B cell (primary cell): Measurements from ENCODE around the gene CYFIP1. TPM values are rescaled to one million over a fixed set of nuclear protein-coding genes. Genes with fewer than 3 reads are reported as not detected.

Source experiments
- ATAC-seq: fragments of 200-7000 bp; cut with Tn5 transposase; one replicate; pipeline ENCODE4 v1.10.0; 2021; ENCODE audit warnings: low read depth, mild to moderate bottlenecking, moderate number of reproducible peaks, moderate library complexity
- CTCF ChIA-PET: fragments of 350-600 bp; sonication (Branson Sonifier 250); formaldehyde crosslinking; loops from one replicate; lab custom pipeline; 2021; ENCODE audit warnings: antibody characterized with exemption, inconsistent platforms; lab: Charles Lee
- POLR2A ChIA-PET: fragments of 350-600 bp; sonication (Branson Sonifier 250); formaldehyde crosslinking; loops from one replicate; lab custom pipeline; 2021; ENCODE audit warnings: antibody characterized with exemption; lab: Charles Lee
- DNase-seq: peaks from one replicate; pipeline ENCODE4 v3.0.0; 2013
- H2AFZ ChIP-seq: 2 replicates; pipeline ENCODE4 v1.6.1; 2012; ENCODE audit warnings: mild to moderate bottlenecking, low read depth, low read length; ENCODE audit not compliant: insufficient read depth, poor library complexity, severe bottlenecking
- H3K27ac ChIP-seq, 2 donors: 1 replicate in 1 of 2; 2 replicates in 1 of 2; pipeline ENCODE4 v1.5.1; 2012 to 2013; ENCODE audit warnings: low read length in 2 of 2, mild to moderate bottlenecking in 2 of 2, moderate library complexity in 1 of 2
- H3K27me3 ChIP-seq, 4 experiments: fragments of 200-600 bp in 1 of 4; sonication (generic) in 1 of 4; replicated peaks in 1 of 4; 1 replicate in 2 of 4; 2 replicates in 2 of 4; pipeline versions ENCODE4 v1.6.1 to v1.7.0; 2013 to 2016; ENCODE audit warnings: low read length in 3 of 4, mild to moderate bottlenecking in 2 of 4, mixed read lengths in 1 of 4, moderate library complexity in 1 of 4; ENCODE audit not compliant: insufficient read depth in 4 of 4, control insufficient read depth in 3 of 4; ENCODE audit errors: control extremely low read depth in 1 of 4
- H3K36me3 ChIP-seq, 2 experiments: replicated peaks in 1 of 2; 1 replicate in 1 of 2; 2 replicates in 1 of 2; pipeline versions ENCODE4 v1.6.1 to v1.7.1; 2013; ENCODE audit warnings: low read length in 1 of 2; ENCODE audit not compliant: insufficient read depth in 2 of 2, control insufficient read depth in 1 of 2; ENCODE audit errors: control extremely low read depth in 1 of 2, extremely low read depth in 1 of 2
- H3K4me1 ChIP-seq, 2 donors: fragments of 200-600 bp in 1 of 2; sonication (generic) in 1 of 2; 1 replicate in 1 of 2; 2 replicates in 1 of 2; pipeline versions ENCODE4 v1.5.1 to v1.6.1; 2013 to 2017; ENCODE audit warnings: low read length in 2 of 2; ENCODE audit not compliant: control insufficient read depth in 2 of 2, insufficient read depth in 2 of 2
- H3K4me2 ChIP-seq: replicated peaks from 2 replicates; pipeline ENCODE3; 2012; ENCODE audit warnings: mild to moderate bottlenecking, low read depth, low read length; ENCODE audit not compliant: poor library complexity, severe bottlenecking
- H3K4me3 ChIP-seq, 5 experiments: fragments of 200-600 bp in 1 of 5; sonication (generic) in 1 of 5; 1 replicate in 3 of 5; 2 replicates in 2 of 5; pipeline versions ENCODE4 v1.5.1 to v1.7.0; 2011 to 2016; ENCODE audit warnings: low read length in 4 of 5, mild to moderate bottlenecking in 4 of 5, low read depth in 2 of 5, control low read depth in 1 of 5, moderate library complexity in 1 of 5; ENCODE audit not compliant: insufficient read depth in 1 of 5; ENCODE audit errors: control extremely low read depth in 1 of 5, extremely low read depth in 1 of 5
- H3K79me2 ChIP-seq: fragments of 200-600 bp; sonication (generic); one replicate; pipeline ENCODE4 v1.6.0; 2016; ENCODE audit warnings: low read length; ENCODE audit not compliant: control insufficient read depth, insufficient read depth
- H3K9ac ChIP-seq: fragments of 200-600 bp; sonication (generic); 2 replicates; pipeline ENCODE4 v1.6.1; 2017; ENCODE audit warnings: mild to moderate bottlenecking, low read length, moderate library complexity
- H3K9me3 ChIP-seq, 3 donors: one replicate each; pipeline versions ENCODE4 v1.6.1 to v1.7.1; 2013; ENCODE audit warnings: low read length in 2 of 3; ENCODE audit not compliant: control insufficient read depth in 2 of 3, insufficient read depth in 1 of 3; ENCODE audit errors: control extremely low read depth in 1 of 3
- H4K20me1 ChIP-seq: 2 replicates; pipeline ENCODE4 v1.6.0; 2012; ENCODE audit warnings: mild to moderate bottlenecking, low read length; ENCODE audit not compliant: insufficient read depth, control insufficient read depth, poor library complexity, severe bottlenecking
- H3K27ac Mint-ChIP-seq: one replicate; pipeline ENCODE4 v1.8.0; 2021; ENCODE audit warnings: mixed read lengths
- H3K27me3 Mint-ChIP-seq: one replicate; pipeline ENCODE4 v1.8.0; 2021; ENCODE audit warnings: mixed read lengths
- H3K4me1 Mint-ChIP-seq: one replicate; pipeline ENCODE4 v1.8.0; 2021; ENCODE audit warnings: mixed read lengths
- H3K4me3 Mint-ChIP-seq: one replicate; pipeline ENCODE4 v1.8.0; 2021; ENCODE audit warnings: mixed read lengths
- H3K9me3 Mint-ChIP-seq: one replicate; pipeline ENCODE4 v1.8.0; 2022; ENCODE audit warnings: mixed read lengths; ENCODE audit not compliant: insufficient read depth
- CTCF ChIP-seq: fragments of 200-600 bp; IDR thresholded peaks from one replicate; pipeline ENCODE4 v1.8.0; 2022; ENCODE audit warnings: antibody characterized with exemption, mild to moderate bottlenecking
- EZH2 ChIP-seq: IDR thresholded peaks from 2 replicates; pipeline ENCODE4 v1.6.1; 2012; ENCODE audit warnings: borderline replicate concordance, low read depth, mild to moderate bottlenecking, moderate library complexity, low read length; ENCODE audit not compliant: insufficient read depth, poor library complexity, severe bottlenecking
- WGBS: methylation state at CpG from one replicate; pipeline ENCODE4 v1.1.5; 2013; ENCODE audit warnings: missing lambda C conversion rate; ENCODE audit not compliant: insufficient coverage; 5-methylcytosine and 5-hydroxymethylcytosine counted together
- intact Hi-C: fragments of 100-400 bp; cut with micrococcal nuclease; formaldehyde crosslinking; loops from one replicate; pipeline ENCODE4 v1.10.0; 2022
- polyA plus RNA-seq: library from polyadenylated mRNA; depleted of rRNA; stranded (reverse); fragments of >200 nt; gene quantifications from 2 replicates; pipeline ENCODE4 v1.2.3, GENCODE V29; 2012
- total RNA-seq, 2 donors: library from RNA; stranded (reverse); fragments of 120-200 nt in 1 of 2; gene quantifications; 1 replicate in 1 of 2; 2 replicates in 1 of 2; pipeline versions ENCODE4 v1.2.3 to v1.2.4, GENCODE V29; 2013 to 2022

CYFIP1 gene
- total and polyA plus RNA-seq, 2 donors (not counting 1 experiment from before 2014, with no cell fraction given) = 6.2 to 13.5 TPM

DNA sequence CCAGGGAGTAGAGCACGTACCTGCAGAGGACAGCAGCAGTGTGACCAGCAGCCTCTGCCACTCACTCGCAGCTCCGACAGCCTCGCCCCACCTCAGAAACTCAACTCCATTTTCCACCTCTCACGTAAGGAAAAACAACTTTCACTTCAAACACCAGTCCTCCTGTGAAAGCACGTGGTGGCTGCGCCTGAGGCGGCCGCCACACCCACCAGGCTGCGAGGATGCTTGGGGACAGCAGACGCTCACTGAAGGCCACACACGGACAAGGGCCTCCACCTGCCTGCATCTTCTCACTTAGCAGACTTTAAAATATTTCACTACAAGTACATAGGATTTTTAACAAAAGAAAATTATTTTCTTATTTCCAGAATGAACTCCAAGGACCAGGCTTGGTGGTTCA, 67.9 kb downstream of the CYFIP1 start:
- H4K20me1 ChIP-seq = no peaks in the 10 kb centered on the region
- no peak overlapping the region for H3K9ac ChIP-seq
- no peak overlapping the region for H2AFZ ChIP-seq
- no peaks in the 10 kb centered on the region for H3K9me3 Mint-ChIP-seq
- DNase-seq (no peak), ATAC-seq (no peak)
- no peak overlapping the region for H3K4me2 ChIP-seq
- TF ChIP-seq EZH2 = no peak
- no peak for TF ChIP-seq CTCF
- H3K4me1 ChIP-seq = no peaks in the 10 kb centered on the region
- ChIA-PET CTCF (no interaction called here), POLR2A (no interaction called here)
- no peaks in the 10 kb centered on the region for H3K4me1 Mint-ChIP-seq
- no peak overlapping the region for H3K27ac ChIP-seq
- no peak overlapping the region for H3K27ac Mint-ChIP-seq
- WGBS = 98% methylated on average over 9 of the region's 12 CpGs
- intact Hi-C loops = no loop called here
- no peaks in the 10 kb centered on the region for H3K27me3 Mint-ChIP-seq
- H3K4me3 Mint-ChIP-seq = no peak overlapping the region
- H3K36me3 ChIP-seq = no peaks in the 10 kb centered on the region
- no peaks in the 10 kb centered on the region for H3K9me3 ChIP-seq
- no peak overlapping the region for H3K4me3 ChIP-seq
- H3K79me2 ChIP-seq = no peaks in the 10 kb centered on the region
- H3K27me3 ChIP-seq = no peaks in the 10 kb centered on the region

- intact Hi-C loops = no loop called here
- POLR2A ChIA-PET = no interaction called here
Measured at GRCh38 chr15:22911306-22911705, 68.9 kb downstream of the CYFIP1 start.

More at GRCh38 chr15:22911306-22911705, 68.9 kb downstream of the CYFIP1 start:
- Histone ChIP-seq H2AFZ (no peak overlapping the region), H4K20me1 (no peaks in the 10 kb centered on the region), H3K27ac (no peak overlapping the region), H3K9me3 (no peaks in the 10 kb centered on the region), H3K4me3 (no peak overlapping the region), H3K79me2 (no peaks in the 10 kb centered on the region), H3K4me1 (no peaks in the 10 kb centered on the region), H3K9ac (no peak overlapping the region), H3K27me3 (no peaks in the 10 kb centered on the region), H3K4me2 (no peak overlapping the region), H3K36me3 (no peaks in the 10 kb centered on the region)
- no peak for TF ChIP-seq EZH2
- no peak for TF ChIP-seq CTCF
- H3K27me3 Mint-ChIP-seq = no peaks in the 10 kb centered on the region
- no peaks in the 10 kb centered on the region for H3K9me3 Mint-ChIP-seq
- H3K4me1 Mint-ChIP-seq = no peaks in the 10 kb centered on the region
- ATAC-seq (no peak), DNase-seq (no peak)
- WGBS = 90% methylated on average over 5 of the region's 8 CpGs
- no peak overlapping the region for H3K4me3 Mint-ChIP-seq
- H3K27ac Mint-ChIP-seq = no peak overlapping the region
- CTCF ChIA-PET = no interaction called here
